Measurements from ENCODE around the gene SH3BP4. TPM values are rescaled to one million over a fixed set of nuclear protein-coding genes. Genes with fewer than 3 reads are reported as not detected.

SH3BP4 gene
- total RNA-seq, 1 donor from 2014 or later, result 37.1 TPM

- Mint-ChIP-seq H3K4me1 (peaks cover 38% of the 10 kb centered on the region), H3K4me3 (no peak overlapping the region), H3K36me3 (ENCODE audit: low read depth) (peaks cover 4% of the 10 kb centered on the region), H3K27ac (ENCODE audit: unreplicated experiment) (peak overlapping the region; percentile 58), H3K9me3 (no peaks in the 10 kb centered on the region), H3K27me3 (ENCODE audit: low read depth) (peaks cover 2% of the 10 kb centered on the region)
- no peak for TF ChIP-seq CTCF (conservative IDR thresholded peaks at IDR 0.05)
- DNase-seq (ENCODE audit: low read depth, low spot score), result no peak
Observed at GRCh38 chr2:235024191-235024860, 72.5 kb downstream of the SH3BP4 start.

GRCh38 chr2:235024931-235025773, 73.3 kb downstream of the SH3BP4 start:
- Mint-ChIP-seq H3K27ac (ENCODE audit: unreplicated experiment) (peak overlapping the region; percentile 63), H3K36me3 (ENCODE audit: low read depth) (peaks cover 4% of the 10 kb centered on the region), H3K4me1 (peaks cover 38% of the 10 kb centered on the region)

GRCh38 chr2:235025800-235026536, 74.2 kb downstream of the SH3BP4 start:
- Mint-ChIP-seq H3K4me1 (peaks cover 38% of the 10 kb centered on the region), H3K27ac (ENCODE audit: unreplicated experiment) (peak overlapping the region; percentile 63), H3K27me3 (ENCODE audit: low read depth) (peaks cover 2% of the 10 kb centered on the region), H3K36me3 (ENCODE audit: low read depth) (peaks cover 4% of the 10 kb centered on the region), H3K9me3 (no peaks in the 10 kb centered on the region), H3K4me3 (peak overlapping the region; percentile 55)
- TF ChIP-seq CTCF (conservative IDR thresholded peaks at IDR 0.05), result no peak
- no peak for DNase-seq (ENCODE audit: low read depth, low spot score)

More at GRCh38 chr2:235024931-235025773, 73.3 kb downstream of the SH3BP4 start:
- no peak for TF ChIP-seq CTCF (conservative IDR thresholded peaks at IDR 0.05)
- DNase-seq (ENCODE audit: low read depth, low spot score), result no peak
- Mint-ChIP-seq H3K9me3 (no peaks in the 10 kb centered on the region), H3K27me3 (ENCODE audit: low read depth) (peaks cover 2% of the 10 kb centered on the region), H3K4me3 (no peak overlapping the region)

GRCh38 chr2:235026649-235027557, 75.1 kb downstream of the SH3BP4 start:
- TF ChIP-seq CTCF (conservative IDR thresholded peaks at IDR 0.05), result no peak
- DNase-seq (ENCODE audit: low read depth, low spot score), result no peak
- H3K4me1 Mint-ChIP-seq, result peaks cover 38% of the 10 kb centered on the region
- peaks cover 2% of the 10 kb centered on the region for H3K27me3 Mint-ChIP-seq (ENCODE audit: low read depth)
- peak overlapping the region; percentile 55 for H3K4me3 Mint-ChIP-seq
- peaks cover 4% of the 10 kb centered on the region for H3K36me3 Mint-ChIP-seq (ENCODE audit: low read depth)
- H3K9me3 Mint-ChIP-seq, result no peaks in the 10 kb centered on the region
- no peak overlapping the region for H3K27ac Mint-ChIP-seq (ENCODE audit: unreplicated experiment)

All from neural crest cell (in vitro differentiated cells).